GM23248 (cell line): ENCODE results near the gene FBXW7. TPM values are rescaled to one million over a fixed set of nuclear protein-coding genes. Genes with fewer than 3 reads are reported as not detected.

ENCODE experiments used
- DNase-seq: peaks from one replicate; pipeline ENCODE4 v3.0.0-alpha.2; 2015
- H2AFZ ChIP-seq: fragments of 200-600 bp; sonication (generic); 2 replicates; pipeline ENCODE4 v1.6.1; 2016; ENCODE audit warnings: antibody characterized with exemption
- H3F3A ChIP-seq: fragments of 200-600 bp; sonication (generic); 2 replicates; pipeline ENCODE4 v1.6.1; 2016; ENCODE audit warnings: mild to moderate bottlenecking, antibody characterized with exemption, mixed run types; ENCODE audit not compliant: insufficient read depth
- H3K27ac ChIP-seq: fragments of 200-600 bp; sonication (generic); 2 replicates; pipeline ENCODE4 v1.5.1; 2016; ENCODE audit warnings: mild to moderate bottlenecking
- H3K27me3 ChIP-seq: fragments of 200-600 bp; sonication (generic); replicated peaks from 2 replicates; pipeline ENCODE4 v1.6.1; 2016; ENCODE audit warnings: mild to moderate bottlenecking; ENCODE audit not compliant: insufficient read depth
- H3K36me3 ChIP-seq: fragments of 200-600 bp; sonication (generic); 2 replicates; pipeline ENCODE4 v1.6.1; 2016; ENCODE audit warnings: low read depth, mild to moderate bottlenecking
- H3K4me1 ChIP-seq: fragments of 200-600 bp; sonication (generic); 2 replicates; pipeline ENCODE4 v1.6.1; 2016; ENCODE audit warnings: mild to moderate bottlenecking; ENCODE audit not compliant: insufficient read depth
- H3K4me2 ChIP-seq: fragments of 200-600 bp; sonication (generic); one replicate; pipeline ENCODE4 v1.6.1; 2016; ENCODE audit warnings: mild to moderate bottlenecking; ENCODE audit not compliant: unreplicated experiment
- H3K4me3 ChIP-seq: fragments of 200-600 bp; sonication (generic); 2 replicates; pipeline ENCODE4 v1.5.1; 2016; ENCODE audit warnings: mild to moderate bottlenecking
- H3K79me2 ChIP-seq: fragments of 200-600 bp; sonication (generic); 2 replicates; pipeline ENCODE4 v1.6.1; 2016; ENCODE audit warnings: mild to moderate bottlenecking; ENCODE audit not compliant: insufficient read depth
- H3K9ac ChIP-seq: fragments of 200-600 bp; sonication (generic); 2 replicates; pipeline ENCODE4 v1.6.1; 2016; ENCODE audit warnings: mild to moderate bottlenecking
- H3K9me2 ChIP-seq: fragments of 200-600 bp; sonication (generic); 2 replicates; pipeline ENCODE4 v1.6.1; 2016; ENCODE audit warnings: mixed run types, mild to moderate bottlenecking, moderate library complexity; ENCODE audit not compliant: insufficient read depth
- H3K9me3 ChIP-seq: fragments of 200-600 bp; sonication (generic); one replicate; pipeline ENCODE4 v1.6.1; 2017; ENCODE audit warnings: low read depth
- H4K20me1 ChIP-seq: fragments of 200-600 bp; sonication (generic); 2 replicates; pipeline ENCODE4 v1.6.0; 2016; ENCODE audit not compliant: insufficient read depth
- EZH2 ChIP-seq: fragments of 200-600 bp; sonication (generic); IDR thresholded peaks from 2 replicates; pipeline ENCODE4 v1.6.1; 2018; ENCODE audit warnings: antibody characterized with exemption, mild to moderate bottlenecking; ENCODE audit not compliant: insufficient read depth, poor library complexity, severe bottlenecking
- EZH2phosphoT487 ChIP-seq: fragments of 200-600 bp; sonication (generic); IDR thresholded peaks from 2 replicates; pipeline ENCODE4 v1.6.1; 2018; ENCODE audit warnings: antibody characterized with exemption, moderate library complexity, mild to moderate bottlenecking, low read depth; ENCODE audit not compliant: insufficient read depth
- WGBS, 2 experiments: methylation state at CpG; one replicate each; pipeline ENCODE4 v1.1.6; 2015 to 2017; ENCODE audit warnings: low lambda C conversion rate in 2 of 2, low coverage in 1 of 2; ENCODE audit errors: missing lambda C conversion rate in 2 of 2; 5-methylcytosine and 5-hydroxymethylcytosine counted together
- in situ Hi-C: fragments of 300-500 bp; cut with MboI; formaldehyde crosslinking; loops from 2 replicates; pipeline ENCODE4 v1.15.0; 2020
- polyA plus RNA-seq: library from polyadenylated mRNA; unstranded; fragments of >200 nt; fragmentation: Nextera tagmentation; extraction: Ambion mirVana; gene quantifications from 2 replicates; pipeline ENCODE4 v1.2.1, GENCODE V29; 2016
- total RNA-seq: library from RNA; depleted of rRNA; stranded (reverse); fragments of >200 nt; shearing (Covaris generic); gene quantifications from 2 replicates; pipeline ENCODE4 v1.2.3, GENCODE V29; 2014

FBXW7 gene
- total and polyA plus RNA-seq, 2 experiments from 2014 or later, result 8.8 to 29.0 TPM

GRCh38 chr4:152352215-152352614, 183.7 kb downstream of the FBXW7 start:
- in situ Hi-C loops, result loop anchor here (25.0 kb wide), 1 partner anchor 1240 kb away; no protein-coding TSS in a partner anchor
- peak overlapping the region; percentile 86 for H2AFZ ChIP-seq
- no peaks in the 10 kb centered on the region for H3K9me2 ChIP-seq
- H3K4me1 ChIP-seq, result peaks cover 64% of the 10 kb centered on the region
- H3K9me3 ChIP-seq, result no peaks in the 10 kb centered on the region
- peaks cover 36% of the 10 kb centered on the region for H3F3A ChIP-seq
- peak; percentile 61 for DNase-seq
- 1 to 2% methylated on average over 4 of the region's 4 CpGs for whole genome bisulfite sequencing, 2 experiments
- no peaks in the 10 kb centered on the region for H3K27me3 ChIP-seq
- TF ChIP-seq EZH2phosphoT487, result no peak
- no peak for TF ChIP-seq EZH2
- H3K79me2 ChIP-seq, result peaks cover 60% of the 10 kb centered on the region
- H3K36me3 ChIP-seq, result no peaks in the 10 kb centered on the region
- H3K4me2 ChIP-seq, result peak overlapping the region; percentile 91
- peak overlapping the region; percentile 93 for H3K4me3 ChIP-seq
- H3K27ac ChIP-seq, result peak overlapping the region; percentile 88
- no peaks in the 10 kb centered on the region for H4K20me1 ChIP-seq
- H3K9ac ChIP-seq, result peak overlapping the region; percentile 90

GRCh38 chr4:152351080-152351479, 184.8 kb downstream of the FBXW7 start:
- peak overlapping the region; percentile 93 for H3K4me3 ChIP-seq
- H3K27me3 ChIP-seq, result no peaks in the 10 kb centered on the region
- H4K20me1 ChIP-seq, result no peaks in the 10 kb centered on the region
- DNase-seq, result no peak
- peaks cover 27% of the 10 kb centered on the region for H3F3A ChIP-seq
- peaks cover 53% of the 10 kb centered on the region for H3K4me1 ChIP-seq
- peak overlapping the region; percentile 90 for H3K9ac ChIP-seq
- peak overlapping the region; percentile 91 for H3K4me2 ChIP-seq
- 0 out of 2 replicates have a peak overlapping the region, but pooled peaks have one; percentile 88 for H3K27ac ChIP-seq
- H2AFZ ChIP-seq, result no peak overlapping the region
- H3K9me3 ChIP-seq, result no peaks in the 10 kb centered on the region
- in situ Hi-C loops, result loop anchor here (25.0 kb wide), 1 partner anchor 1239 kb away; no protein-coding TSS in a partner anchor
- no peak for TF ChIP-seq EZH2phosphoT487
- TF ChIP-seq EZH2, result no peak
- WGBS, 2 experiments, result 6 to 8% methylated on average over 2 of the region's 2 CpGs
- H3K79me2 ChIP-seq, result peaks cover 71% of the 10 kb centered on the region
- H3K36me3 ChIP-seq, result no peaks in the 10 kb centered on the region
- no peaks in the 10 kb centered on the region for H3K9me2 ChIP-seq

GRCh38 chr4:152348670-152349069, 187.2 kb downstream of the FBXW7 start:
- no peaks in the 10 kb centered on the region for H3K27me3 ChIP-seq
- H3K9me2 ChIP-seq, result no peaks in the 10 kb centered on the region
- peaks cover 29% of the 10 kb centered on the region for H3F3A ChIP-seq
- H3K79me2 ChIP-seq, result peaks cover 59% of the 10 kb centered on the region
- WGBS, 2 experiments, result 15 to 17% methylated on average over 1 of the region's 1 CpG
- TF ChIP-seq EZH2 (no peak), EZH2phosphoT487 (no peak)
- no peaks in the 10 kb centered on the region for H4K20me1 ChIP-seq
- in situ Hi-C loops, result no loop called here
- peaks cover 1% of the 10 kb centered on the region; the same call in 1 of the 2 replicates for H3K36me3 ChIP-seq
- H3K27ac ChIP-seq, result no peak overlapping the region
- peak overlapping the region; percentile 91 for H3K4me2 ChIP-seq
- H3K9ac ChIP-seq, result peak overlapping the region; percentile 90; the same call in 1 of the 2 replicates
- peak; percentile 56 for DNase-seq
- no peaks in the 10 kb centered on the region for H3K9me3 ChIP-seq
- no peak overlapping the region for H2AFZ ChIP-seq
- H3K4me3 ChIP-seq, result peak overlapping the region; percentile 93; the same call in 1 of the 2 replicates
- H3K4me1 ChIP-seq, result peaks cover 48% of the 10 kb centered on the region

- H4K20me1 ChIP-seq, result no peaks in the 10 kb centered on the region
- no peak overlapping the region for H3K9ac ChIP-seq
- peaks cover 48% of the 10 kb centered on the region for H3K4me1 ChIP-seq
- peaks cover 7% of the 10 kb centered on the region; the same call in 1 of the 2 replicates for H3K36me3 ChIP-seq
- whole genome bisulfite sequencing, 2 experiments, result 97 to 99% methylated on average over 4 of the region's 4 CpGs
- no peak overlapping the region for H3K4me3 ChIP-seq
- no peak overlapping the region for H3K27ac ChIP-seq
- TF ChIP-seq EZH2phosphoT487 (no peak), EZH2 (no peak)
- no peaks in the 10 kb centered on the region for H3K9me3 ChIP-seq
- peaks cover 59% of the 10 kb centered on the region for H3K79me2 ChIP-seq
- no peak overlapping the region for H2AFZ ChIP-seq
- H3K27me3 ChIP-seq, result no peaks in the 10 kb centered on the region
- in situ Hi-C loops, result no loop called here
- DNase-seq, result no peak
- H3K4me2 ChIP-seq, result no peak overlapping the region
- no peaks in the 10 kb centered on the region for H3K9me2 ChIP-seq
- peaks cover 26% of the 10 kb centered on the region for H3F3A ChIP-seq
Measured at GRCh38 chr4:152346979-152347378, 188.9 kb downstream of the FBXW7 start.

GRCh38 chr4:152346526-152346925, 189.4 kb downstream of the FBXW7 start:
- Histone ChIP-seq H3K79me2 (peaks cover 54% of the 10 kb centered on the region), H3F3A (peaks cover 26% of the 10 kb centered on the region), H3K9me2 (no peaks in the 10 kb centered on the region), H3K36me3 (peaks cover 7% of the 10 kb centered on the region; the same call in 1 of the 2 replicates), H3K4me1 (peaks cover 50% of the 10 kb centered on the region), H3K9me3 (no peaks in the 10 kb centered on the region), H3K4me3 (no peak overlapping the region), H4K20me1 (no peaks in the 10 kb centered on the region), H3K4me2 (no peak overlapping the region), H3K9ac (no peak overlapping the region), H3K27me3 (no peaks in the 10 kb centered on the region), H2AFZ (no peak overlapping the region), H3K27ac (no peak overlapping the region)
- DNase-seq, result no peak
- in situ Hi-C loops, result no loop called here
- TF ChIP-seq EZH2phosphoT487 (no peak), EZH2 (no peak)
- WGBS, 2 experiments, result 93 to 98% methylated on average over 2 of the region's 2 CpGs
